ENCODE results near the gene TNS3.

TNS3 gene

GRCh38 chr7:47501406-47501805 lies 80.5 kb downstream of the TNS3 start:
- DNase-seq (ENCODE audit: low read depth): no peak
- no peak for TF ChIP-seq CTCF (IDR thresholded peaks at IDR 0.05; ENCODE audit: low read depth, low read length, missing control alignments)
- H3K4me3 ChIP-seq (ENCODE audit: low read depth, low read length): no peak overlapping the region

- no peak for TF ChIP-seq CTCF (IDR thresholded peaks at IDR 0.05; ENCODE audit: low read depth, low read length, missing control alignments)
- no peak for DNase-seq (ENCODE audit: low read depth)
Measured at GRCh38 chr7:47500103-47500563, 81.8 kb downstream of the TNS3 start.

GRCh38 chr7:47498229-47499056 lies 83.5 kb downstream of the TNS3 start:
- no peak overlapping the region for H3K4me3 ChIP-seq (ENCODE audit: low read depth, low read length)
- no peak for DNase-seq (ENCODE audit: low read depth)
- no peak for TF ChIP-seq CTCF (IDR thresholded peaks at IDR 0.05; ENCODE audit: low read depth, low read length, missing control alignments)

More at GRCh38 chr7:47500103-47500563, 81.8 kb downstream of the TNS3 start:
- H3K4me3 ChIP-seq (ENCODE audit: low read depth, low read length): no peak overlapping the region

GRCh38 chr7:47497367-47498096 lies 84.4 kb downstream of the TNS3 start:
- TF ChIP-seq CTCF (IDR thresholded peaks at IDR 0.05; ENCODE audit: low read depth, low read length, missing control alignments): no peak
- no peak overlapping the region for H3K4me3 ChIP-seq (ENCODE audit: low read depth, low read length)
- DNase-seq (ENCODE audit: low read depth): peak; percentile 83

GRCh38 chr7:47496666-47497065 lies 85.2 kb downstream of the TNS3 start:
- no peak for TF ChIP-seq CTCF (IDR thresholded peaks at IDR 0.05; ENCODE audit: low read depth, low read length, missing control alignments)
- no peak for DNase-seq (ENCODE audit: low read depth)
- no peak overlapping the region for H3K4me3 ChIP-seq (ENCODE audit: low read depth, low read length)

GRCh38 chr7:47496056-47496665 lies 85.8 kb downstream of the TNS3 start:
- DNase-seq (ENCODE audit: low read depth): no peak
- no peak for TF ChIP-seq CTCF (IDR thresholded peaks at IDR 0.05; ENCODE audit: low read depth, low read length, missing control alignments)
- H3K4me3 ChIP-seq (ENCODE audit: low read depth, low read length): no peak overlapping the region
